ENCODE data around the gene POLR1D.

- TF ChIP-seq EZH2 (IDR thresholded peaks at IDR 0.05) (no peak), POLR2AphosphoS5 (IDR thresholded peaks at IDR 0.05; ENCODE audit: borderline replicate concordance, low read depth, low read length) (no peak)
Measured at GRCh38 chr13:27628081-27628480, 6.4 kb downstream of the POLR1D start.

Data from SK-N-MC (cell line).